GM18909 (cell line): ENCODE results near the gene THBS2.
"Not testable (repeated sequence)": the region's sequence is repeated elsewhere in the genome, so short reads cannot be mapped to it uniquely, and the experiment has no call there.

Experiments
- ATAC-seq: cut with Tn5 transposase; IDR thresholded peaks from one replicate; pipeline ENCODE4 v1.9.1; 2021; ENCODE audit warnings: mild to moderate bottlenecking; ENCODE audit not compliant: unreplicated experiment, poor library complexity

Gene THBS2

GRCh38 chr6:169189686-169190085, 64.0 kb downstream of the THBS2 start:
- ATAC-seq: no peak

- ATAC-seq: no peak
Observed at GRCh38 chr6:169189182-169189581, 64.5 kb downstream of the THBS2 start.

DNA sequence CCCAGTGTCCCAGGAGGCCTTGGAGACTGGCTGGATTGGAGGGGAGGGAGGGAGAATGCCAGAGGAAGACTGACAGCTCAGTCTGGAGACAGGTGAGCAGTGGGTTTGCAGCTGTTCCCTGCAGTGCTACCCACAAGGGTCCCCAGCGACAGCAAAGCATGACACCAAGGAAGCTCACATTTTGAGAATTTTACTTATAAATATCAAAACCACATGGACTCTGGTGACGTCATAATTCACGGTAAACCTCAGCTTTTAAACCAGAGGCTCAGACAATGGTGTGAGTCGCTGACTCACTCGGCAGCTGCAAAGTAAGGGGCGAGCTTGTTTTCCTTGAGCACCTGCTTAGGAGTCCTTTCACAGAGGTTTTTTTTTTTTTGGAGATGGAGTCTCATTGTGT, 65.2 kb downstream of the THBS2 start:
- no peak for ATAC-seq

- ATAC-seq: no peak
Observed at GRCh38 chr6:169188051-169188470, 65.6 kb downstream of the THBS2 start.

DNA sequence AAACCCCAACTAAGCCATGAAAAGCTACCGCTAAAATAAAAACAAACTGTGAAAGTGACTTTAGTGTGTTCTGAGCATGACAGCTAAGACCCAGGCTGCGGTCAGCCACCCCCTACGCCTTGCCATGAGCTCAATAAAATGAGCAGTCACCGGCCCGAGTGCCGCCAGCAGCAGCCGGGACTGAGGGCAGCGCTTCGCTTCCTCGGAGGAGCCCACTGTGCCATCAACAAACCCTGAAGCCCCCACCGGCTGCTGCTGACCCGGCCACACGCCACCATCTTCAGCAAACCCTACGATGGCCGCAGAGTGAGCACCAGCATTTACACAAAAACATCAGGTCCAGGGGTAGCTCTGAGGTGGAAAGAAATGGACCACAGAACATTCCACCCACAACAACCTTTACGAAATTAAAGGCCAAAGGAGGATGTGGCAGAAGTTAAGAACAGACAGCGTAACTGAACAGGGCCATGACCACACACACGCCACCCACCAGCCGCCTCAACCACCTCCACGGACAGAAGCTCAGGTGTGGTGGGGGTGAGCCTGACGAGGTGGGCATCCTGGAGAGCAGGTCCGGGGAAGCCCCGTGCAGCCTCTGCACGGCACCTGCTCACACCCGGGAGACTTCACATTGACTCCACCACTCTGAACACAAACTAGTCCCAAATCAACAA, 67.0 kb downstream of the THBS2 start:
- no peak for ATAC-seq

DNA sequence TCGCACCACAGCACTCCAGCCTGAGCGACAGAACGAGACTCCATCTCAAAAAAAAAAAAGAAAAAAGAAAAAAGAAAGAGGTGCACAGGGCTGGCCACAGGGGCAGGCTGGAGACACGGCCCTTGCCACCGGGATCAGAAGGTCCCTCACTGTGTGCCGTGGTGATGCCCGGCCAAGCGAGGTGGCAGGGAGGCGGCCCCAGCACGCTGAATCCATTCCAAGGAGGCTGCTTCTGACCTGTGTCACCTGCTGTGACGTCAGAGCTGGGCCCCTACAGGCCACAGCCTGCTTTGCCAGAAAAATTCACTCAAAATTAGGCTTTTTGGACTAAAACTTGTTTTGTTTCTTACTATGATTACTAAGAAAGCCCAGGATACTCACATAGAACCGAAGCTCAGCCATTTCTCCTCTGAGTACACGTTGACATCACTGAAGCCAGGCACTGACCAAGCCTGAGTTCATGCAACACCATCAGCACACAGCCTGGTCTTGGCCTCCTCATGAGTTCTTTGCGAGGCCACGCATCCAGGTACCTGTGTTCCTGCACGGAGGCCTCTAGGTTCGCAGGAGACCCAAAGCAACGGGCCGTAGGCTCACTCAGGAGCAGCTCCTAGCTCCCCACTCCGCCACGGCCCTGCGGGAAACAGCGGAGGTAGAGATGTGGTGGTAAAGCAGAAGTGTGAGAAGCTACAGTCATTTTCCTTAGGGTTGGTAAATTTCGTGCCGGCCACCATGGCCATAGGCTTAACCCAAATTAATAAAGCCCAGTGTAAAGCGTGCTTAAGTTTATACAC, 67.8 kb downstream of the THBS2 start:
- ATAC-seq: no peak

DNA sequence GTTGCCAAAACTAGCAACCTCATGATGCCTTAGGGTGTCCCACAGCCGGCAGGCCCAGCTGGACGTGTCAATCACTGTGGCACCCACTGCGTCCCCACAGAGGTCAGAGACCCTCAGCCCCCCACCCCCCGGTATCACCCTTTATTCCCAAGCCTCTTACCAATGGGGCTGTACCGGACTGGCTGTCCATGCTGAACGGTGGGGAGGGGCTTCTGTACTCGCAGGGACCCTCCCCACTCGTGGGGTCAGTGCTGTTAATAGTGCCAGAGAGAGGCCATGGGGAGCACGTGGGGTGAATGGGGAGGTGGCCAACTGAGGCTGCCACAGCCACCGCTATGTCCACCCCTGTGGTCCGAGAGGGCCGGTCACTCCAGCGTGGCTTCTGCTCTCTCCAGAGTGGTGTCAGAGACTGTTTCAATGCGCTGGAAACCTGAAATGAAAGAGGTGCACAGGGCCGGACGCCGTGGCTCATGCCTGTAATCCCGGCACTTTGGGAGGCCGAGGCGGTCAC, 68.6 kb downstream of the THBS2 start:
- no peak for ATAC-seq

DNA sequence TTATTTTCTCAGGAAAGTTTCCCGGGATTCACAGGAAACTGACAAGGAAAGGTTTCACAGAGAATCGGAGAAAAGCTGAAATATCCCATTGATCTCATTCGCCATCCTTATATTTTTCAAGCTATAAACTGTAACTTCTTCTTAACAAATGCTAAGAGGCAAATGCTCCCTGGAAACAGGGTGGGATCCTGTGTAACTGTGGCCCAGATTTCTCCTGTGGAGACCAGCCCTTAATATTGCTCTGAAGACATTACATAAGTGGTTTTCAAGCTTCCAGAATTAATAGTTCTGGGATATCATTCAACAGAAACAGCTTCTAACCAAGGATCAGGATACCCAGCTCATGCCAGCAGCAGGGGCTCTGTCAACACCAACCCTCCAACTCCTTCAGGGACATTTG, 69.2 kb downstream of the THBS2 start:
- no peak for ATAC-seq

DNA sequence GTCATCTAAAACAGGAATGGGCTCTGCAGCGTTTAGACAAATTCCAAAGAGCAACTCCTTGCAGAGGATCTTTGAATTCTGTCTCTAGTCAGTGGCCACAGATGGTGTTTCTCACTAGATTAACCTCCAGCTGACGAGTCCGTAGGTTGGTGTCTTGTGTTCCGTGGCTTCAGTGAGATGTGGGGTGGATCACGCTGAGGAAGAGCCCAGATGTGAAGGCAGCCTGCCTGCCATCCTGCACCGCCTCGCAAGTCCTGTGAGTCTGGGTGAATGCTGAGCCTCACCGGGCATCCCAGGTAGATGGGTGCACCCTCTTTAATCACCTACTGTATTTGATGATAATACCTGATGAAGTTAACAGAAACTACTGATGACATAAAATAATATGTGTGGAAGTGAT, 70.4 kb downstream of the THBS2 start:
- ATAC-seq: no peak

GRCh38 chr6:169179831-169180230, 73.8 kb downstream of the THBS2 start:
- not testable (repeated sequence) for ATAC-seq

DNA sequence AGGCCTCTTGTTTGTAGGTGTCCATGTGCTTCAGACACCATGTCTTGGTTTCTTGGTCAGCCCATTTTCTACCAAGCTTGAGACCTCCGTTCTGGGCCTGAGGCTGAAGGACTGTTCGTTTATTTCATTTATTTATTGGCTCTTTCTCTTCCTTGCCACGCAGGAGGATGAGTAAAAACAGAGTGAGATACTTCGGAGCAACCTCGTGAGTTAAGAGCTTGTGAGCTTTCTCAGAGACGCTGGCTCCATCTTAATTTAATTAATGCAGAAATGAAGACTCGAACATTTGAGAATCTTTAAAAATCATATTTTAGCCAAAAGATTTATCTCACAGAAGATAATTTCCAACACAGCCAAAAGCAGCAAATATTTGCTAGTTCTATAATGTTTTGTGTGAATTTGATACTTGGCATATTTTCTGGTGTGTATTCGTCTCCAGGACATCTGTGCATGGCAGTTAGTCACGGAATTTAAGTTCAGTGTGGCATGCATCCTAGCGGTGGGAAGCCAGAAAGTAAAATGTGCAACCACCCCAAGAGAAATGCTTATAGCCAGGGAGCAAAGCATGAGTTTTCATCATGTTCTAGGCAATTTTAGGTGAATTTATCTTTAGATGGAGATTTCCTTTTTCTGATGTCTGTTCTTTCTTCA, 76.0 kb downstream of the THBS2 start:
- no peak for ATAC-seq

- ATAC-seq: no peak
Observed at GRCh38 chr6:169176361-169176991, 77.2 kb downstream of the THBS2 start.

- no peak for ATAC-seq
Observed at GRCh38 chr6:169175360-169175887, 78.2 kb downstream of the THBS2 start.

GRCh38 chr6:169174516-169175359, 78.9 kb downstream of the THBS2 start:
- ATAC-seq: no peak

- no peak for ATAC-seq
Observed at GRCh38 chr6:169173532-169174268, 79.9 kb downstream of the THBS2 start.

GRCh38 chr6:169172946-169173345, 80.7 kb downstream of the THBS2 start:
- ATAC-seq: no peak

DNA sequence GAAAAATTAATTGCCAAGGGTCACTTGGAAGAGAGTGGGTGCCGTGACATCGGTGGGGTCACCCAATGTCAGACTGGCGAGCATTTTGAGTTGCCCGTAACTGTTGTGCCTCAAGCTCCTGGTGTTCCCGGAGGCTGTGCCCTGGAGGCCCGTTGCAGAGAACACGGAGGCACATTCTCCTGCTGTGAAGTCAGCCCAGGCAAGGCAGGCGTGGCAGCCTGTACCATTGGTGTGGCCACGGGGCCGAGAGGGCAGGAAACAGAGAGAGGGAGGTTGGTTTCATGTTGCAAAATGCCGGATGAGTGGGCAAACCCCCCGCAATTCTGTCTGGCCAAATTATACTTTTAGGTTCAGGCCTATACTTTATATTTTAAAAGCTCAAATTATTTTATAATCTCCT, 81.2 kb downstream of the THBS2 start:
- ATAC-seq: no peak

- no peak for ATAC-seq
Observed at GRCh38 chr6:169171951-169172350, 81.7 kb downstream of the THBS2 start.

GRCh38 chr6:169171016-169171415, 82.6 kb downstream of the THBS2 start:
- ATAC-seq: no peak
